HepG2 (cell line): ENCODE results near the gene ADAMTSL4. TPM values are rescaled to one million over a fixed set of nuclear protein-coding genes. Genes with fewer than 3 reads are reported as not detected.

Experiments
- ASH2L ChIP-seq: fragments of 300-600, 200-600 bp; sonication (generic); IDR thresholded peaks from 2 replicates; pipeline ENCODE4 v1.7.0; 2017; ENCODE audit warnings: low read depth, mild to moderate bottlenecking, moderate library complexity, mixed read lengths, low read length; ENCODE audit not compliant: insufficient read length
- GMEB2 ChIP-seq: IDR thresholded peaks from 2 replicates; pipeline ENCODE4 v1.6.1; 2016; ENCODE audit warnings: missing biosample characterization, missing genetic modification reagents, low read depth
- GPBP1L1 ChIP-seq: sonication (generic); formaldehyde crosslinking; IDR thresholded peaks from 2 replicates; pipeline ENCODE4 v1.5.0; 2020; ENCODE audit warnings: mild to moderate bottlenecking, missing genetic modification reagents
- HMGXB3 ChIP-seq: sonication (generic); formaldehyde crosslinking; IDR thresholded peaks from 2 replicates; pipeline ENCODE4 v1.4.0; 2020; ENCODE audit warnings: missing genetic modification reagents, borderline replicate concordance
- MNT ChIP-seq: fragments of 450-650 bp; IDR thresholded peaks from 2 replicates; pipeline ENCODE4 v1.6.1; 2016
- NR2F6 ChIP-seq, 2 experiments: IDR thresholded peaks; 2 replicates each; pipeline ENCODE4 v1.6.1; 2016; ENCODE audit warnings: antibody characterized with exemption in 1 of 2, mild to moderate bottlenecking in 1 of 2
- PATZ1 ChIP-seq: sonication (generic); formaldehyde crosslinking; IDR thresholded peaks from 2 replicates; pipeline ENCODE4 v1.4.0; 2020; ENCODE audit warnings: missing genetic modification reagents
- TRAFD1 ChIP-seq: sonication (generic); formaldehyde crosslinking; IDR thresholded peaks from 2 replicates; pipeline ENCODE4 v1.5.1; 2020; ENCODE audit warnings: missing genetic modification reagents, mild to moderate bottlenecking, borderline replicate concordance
- ZBTB34 ChIP-seq: sonication (generic); formaldehyde crosslinking; IDR thresholded peaks from 2 replicates; pipeline ENCODE4 v1.8.0; 2022; ENCODE audit warnings: mild to moderate bottlenecking, missing genetic modification reagents
- ZNF383 ChIP-seq: sonication (generic); formaldehyde crosslinking; IDR thresholded peaks from 2 replicates; pipeline ENCODE4 v1.4.0; 2020; ENCODE audit warnings: missing genetic modification reagents, mild to moderate bottlenecking, borderline replicate concordance
- ZNF431 ChIP-seq: sonication (generic); formaldehyde crosslinking; IDR thresholded peaks from 2 replicates; pipeline ENCODE4 v1.9.0; 2022; ENCODE audit warnings: missing genetic modification reagents, low read depth, mild to moderate bottlenecking, borderline replicate concordance
- ZNF501 ChIP-seq: sonication (generic); formaldehyde crosslinking; IDR thresholded peaks from 2 replicates; pipeline ENCODE4 v1.5.1; 2020; ENCODE audit warnings: mild to moderate bottlenecking, moderate library complexity, missing genetic modification reagents
- ZNF768 ChIP-seq: sonication (generic); formaldehyde crosslinking; IDR thresholded peaks from 2 replicates; pipeline ENCODE4 v1.4.0; 2020; ENCODE audit warnings: missing genetic modification reagents
- ZNF772 ChIP-seq: sonication (generic); formaldehyde crosslinking; IDR thresholded peaks from 2 replicates; pipeline ENCODE4 v1.5.0; 2020; ENCODE audit warnings: mild to moderate bottlenecking, missing genetic modification reagents
- polyA plus RNA-seq, 8 experiments: library from polyadenylated mRNA; depleted of rRNA in 3 of 8; stranded (reverse) in 7 of 8; unstranded in 1 of 8; fragments of >200 nt; fragmentation: Illumina TruSeq in 4 of 8; extraction: Trizol in 4 of 8; gene quantifications; 2 replicates each; pipeline versions ENCODE4 v1.2.1 to v1.2.3, GENCODE V29; 2011 to 2016; ENCODE audit warnings: low read depth in 4 of 8, missing spikeins in 1 of 8, mixed read lengths in 1 of 8; ENCODE audit not compliant: insufficient read depth in 1 of 8
- total RNA-seq, 5 experiments: library from RNA; depleted of rRNA; stranded (reverse); fragments of >200 nt; fragmentation: Illumina TruSeq; extraction: Trizol; gene quantifications; 2 replicates each; pipeline ENCODE4 v1.2.3, GENCODE V29; 2016; ENCODE audit warnings: low read depth in 1 of 5

Gene ADAMTSL4
- total and polyA plus RNA-seq, 2 of the 13 experiments (the other 11 are each of a cell fraction or from before 2014, with no cell fraction given): 3.9 to 16.4 TPM

GRCh38 chr1:150560011-150560438, 10.8 kb downstream of the ADAMTSL4 start (continued):
- TF ChIP-seq GPBP1L1 (CRISPR knock-in tag) (no peak), ZNF768 (CRISPR knock-in tag) (0 out of 2 replicates have a peak, but pooled peaks have one; percentile 31), ASH2L (no peak), ZBTB34 (CRISPR knock-in tag) (no peak), TRAFD1 (CRISPR knock-in tag) (no peak), ZNF501 (CRISPR knock-in tag) (no peak), HMGXB3 (CRISPR knock-in tag) (no peak), ZNF383 (CRISPR knock-in tag) (no peak), ZNF772 (no peak), NR2F6 (IDR thresholded peaks at IDR 0.05) (no peak), NR2F6 (CRISPR knock-in tag; IDR thresholded peaks at IDR 0.05) (no peak), MNT (no peak; the same call in 1 of the 2 replicates), PATZ1 (CRISPR knock-in tag) (peak; percentile 13; the same call in 1 of the 2 replicates), ZNF431 (CRISPR knock-in tag) (no peak), GMEB2 (CRISPR knock-in tag) (no peak)
